Hematopoietic multipotent progenitor cell treated with erythropoietin and hydrocortisone succinate and interleukin-3 and kit ligand, for 4 days (in vitro differentiated cells): ENCODE data around the gene CYP4V2.

Experiments used
- DNase-seq: peaks from one replicate; pipeline ENCODE4 v3.0.0-alpha.2; 2015

Gene CYP4V2

DNA sequence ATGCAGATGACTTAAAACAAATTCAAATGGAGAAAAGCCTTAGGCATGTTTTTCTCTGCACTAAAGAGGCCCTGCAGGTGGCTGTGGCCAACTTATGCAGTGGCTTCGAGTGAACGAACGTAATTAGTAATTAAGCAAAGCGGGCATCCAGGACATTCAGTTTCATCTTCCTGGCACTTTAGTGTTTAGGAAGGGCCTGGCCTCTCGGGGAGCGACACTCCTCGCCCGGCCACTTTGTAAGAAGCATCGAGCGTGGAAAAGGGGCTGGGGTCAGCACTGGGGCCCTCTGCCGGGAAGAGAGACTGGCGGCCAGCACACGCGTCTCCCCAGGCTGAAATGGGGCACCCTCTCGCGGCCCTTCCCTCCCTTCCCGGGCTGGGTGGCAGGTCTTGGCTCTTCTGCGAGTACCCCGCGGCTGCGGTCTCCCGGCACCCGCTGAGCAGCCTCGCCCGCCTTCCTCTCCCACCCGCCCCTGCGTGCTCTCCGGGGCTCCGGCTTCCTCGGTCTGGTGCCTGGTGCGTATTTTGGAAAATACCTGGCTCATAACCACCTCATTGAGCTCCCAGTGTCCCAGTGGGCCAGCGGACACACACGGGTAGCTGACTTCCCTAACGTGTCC, 677 bp upstream of the CYP4V2 start:
- DNase-seq: peak; percentile 80

GRCh38 chr4:186192066-186192612, 772 bp downstream of the CYP4V2 start:
- DNase-seq: peak; percentile 58

- DNase-seq: no peak
These were observed 2.5 kb downstream of the CYP4V2 start for GRCh38 chr4:186193851-186194250.

GRCh38 chr4:186196063-186196462, 4.7 kb downstream of the CYP4V2 start:
- DNase-seq: no peak

DNA sequence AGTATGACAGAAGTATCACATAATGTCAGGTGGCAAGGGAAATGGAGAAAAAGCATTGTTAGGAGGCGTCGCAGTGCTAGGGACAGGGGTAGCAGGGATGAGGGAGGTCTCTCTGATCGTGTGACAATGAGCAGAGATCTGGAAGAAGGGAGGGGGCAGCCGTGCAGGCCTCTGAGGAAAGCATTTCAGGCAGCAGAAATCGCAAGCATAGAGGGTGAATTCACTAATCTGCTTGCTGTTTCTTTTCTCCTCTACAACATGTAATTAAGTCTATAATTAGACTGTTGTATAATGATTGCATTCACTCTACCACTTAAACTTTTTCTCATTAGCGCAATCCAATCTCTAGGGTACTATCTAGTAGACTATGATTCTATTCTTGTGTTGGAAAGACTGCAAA, 9.1 kb downstream of the CYP4V2 start:
- DNase-seq: no peak

DNA sequence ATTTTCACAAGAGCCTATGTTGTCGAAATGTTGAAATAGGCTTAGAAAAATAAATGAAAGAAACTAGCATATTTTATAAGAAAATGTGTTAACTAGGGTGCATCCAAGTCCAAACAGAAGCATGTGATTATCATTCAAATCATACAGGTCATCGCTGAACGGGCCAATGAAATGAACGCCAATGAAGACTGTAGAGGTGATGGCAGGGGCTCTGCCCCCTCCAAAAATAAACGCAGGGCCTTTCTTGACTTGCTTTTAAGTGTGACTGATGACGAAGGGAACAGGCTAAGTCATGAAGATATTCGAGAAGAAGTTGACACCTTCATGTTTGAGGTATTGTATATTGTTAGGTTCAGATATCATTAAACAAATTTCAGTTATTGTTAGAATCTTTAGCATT, 9.6 kb downstream of the CYP4V2 start:
- no peak for DNase-seq

GRCh38 chr4:186201535-186202230, 10.3 kb downstream of the CYP4V2 start:
- peak; percentile 88 for DNase-seq

GRCh38 chr4:186202490-186203140, 11.2 kb downstream of the CYP4V2 start:
- no peak for DNase-seq

DNA sequence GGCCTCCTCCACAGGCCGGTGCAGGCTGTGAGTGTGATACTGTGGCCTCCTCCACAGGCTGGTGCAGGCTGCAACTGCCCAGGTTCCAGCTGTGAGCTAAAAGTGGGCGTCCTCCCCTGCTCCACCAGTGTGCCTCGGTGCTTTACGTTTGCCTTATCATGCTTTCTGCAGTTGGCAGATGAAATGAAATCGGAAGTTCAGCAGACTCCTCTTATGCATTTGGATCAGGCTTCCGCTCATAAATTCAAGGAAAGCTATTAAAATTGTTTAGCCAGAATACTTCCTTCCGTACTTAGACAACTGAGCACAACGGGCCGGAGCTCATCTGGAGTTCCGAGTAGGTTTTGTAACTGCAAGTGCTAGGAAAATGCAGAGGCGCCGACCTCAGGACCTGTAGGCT, 12.0 kb downstream of the CYP4V2 start:
- DNase-seq: peak; percentile 85

- DNase-seq: peak; percentile 85
These were observed 12.8 kb downstream of the CYP4V2 start for GRCh38 chr4:186204103-186204559.

DNA sequence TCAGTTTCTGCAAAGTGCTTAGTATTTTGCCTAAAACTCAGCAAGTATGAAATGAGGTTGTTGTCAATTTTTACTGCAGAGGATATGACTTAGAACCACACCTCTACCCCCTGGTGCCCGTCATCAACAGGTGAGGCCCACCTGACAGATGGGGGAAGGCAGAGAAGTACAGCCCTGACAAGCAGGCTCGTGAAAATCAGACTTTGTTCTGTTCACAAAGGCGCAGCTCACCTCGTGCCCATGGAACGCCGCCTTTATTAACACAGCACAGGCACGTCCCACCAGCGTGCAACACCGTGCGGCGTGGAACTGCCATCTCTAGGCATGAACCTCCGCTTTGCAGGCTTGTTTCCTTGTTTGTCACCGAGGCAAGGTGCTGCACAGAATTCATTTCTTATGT, 13.3 kb downstream of the CYP4V2 start:
- DNase-seq: no peak

- no peak for DNase-seq
These were observed 13.8 kb downstream of the CYP4V2 start for GRCh38 chr4:186205156-186205555.

DNA sequence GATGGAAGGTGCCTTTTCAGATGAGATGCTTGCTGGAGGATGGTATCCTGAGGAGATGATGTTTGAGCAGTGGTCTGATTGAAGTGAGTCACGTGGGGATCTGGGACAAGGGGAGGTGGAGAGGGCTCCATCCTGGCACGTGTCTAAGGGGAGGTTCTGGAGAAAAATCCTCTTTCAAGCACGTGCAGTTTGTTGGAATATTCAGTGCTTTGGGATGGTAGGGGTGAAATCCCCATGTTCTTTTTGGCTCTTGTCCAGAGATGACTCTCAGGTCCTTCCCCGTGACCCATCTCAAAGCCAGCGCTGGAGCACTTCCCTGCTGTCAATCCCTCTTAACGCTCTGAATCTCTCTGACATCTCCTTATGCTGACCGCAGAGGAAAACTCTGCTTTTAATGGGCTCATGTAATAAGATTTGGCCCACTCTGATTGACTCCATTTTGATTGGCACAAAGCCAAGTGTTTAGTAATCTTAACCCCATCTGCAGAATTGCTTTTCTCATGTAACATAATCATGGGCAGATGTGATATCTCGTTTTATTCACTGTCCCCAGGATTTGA, 25.2 kb downstream of the CYP4V2 start:
- no peak for DNase-seq

DNA sequence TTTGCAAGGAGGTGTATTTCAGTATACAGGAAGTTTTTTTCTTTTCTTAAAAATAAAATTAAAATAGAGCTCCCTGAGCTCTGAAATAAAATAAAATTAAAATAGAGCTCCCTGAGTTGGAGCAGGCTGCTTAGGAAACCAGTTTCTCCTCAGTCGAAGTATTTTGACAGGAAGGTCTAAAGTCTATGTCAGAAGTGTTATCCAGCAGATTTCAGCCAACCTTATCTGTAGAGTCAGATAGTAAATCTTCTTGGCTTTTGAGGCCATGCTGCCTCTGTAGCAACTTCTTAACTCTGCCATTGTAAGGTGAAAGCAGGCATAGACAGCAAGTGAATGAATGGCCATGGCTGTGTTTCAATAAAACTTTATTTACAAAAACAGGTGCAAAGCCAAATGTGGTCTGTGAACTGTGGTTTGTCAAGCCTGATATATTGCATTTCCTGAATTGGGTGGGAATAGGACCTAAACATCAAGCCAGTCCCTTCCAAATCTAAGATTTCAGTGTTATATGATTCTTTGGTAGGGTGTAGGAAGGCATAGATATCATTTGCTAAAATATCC, 26.4 kb downstream of the CYP4V2 start:
- DNase-seq: no peak

DNA sequence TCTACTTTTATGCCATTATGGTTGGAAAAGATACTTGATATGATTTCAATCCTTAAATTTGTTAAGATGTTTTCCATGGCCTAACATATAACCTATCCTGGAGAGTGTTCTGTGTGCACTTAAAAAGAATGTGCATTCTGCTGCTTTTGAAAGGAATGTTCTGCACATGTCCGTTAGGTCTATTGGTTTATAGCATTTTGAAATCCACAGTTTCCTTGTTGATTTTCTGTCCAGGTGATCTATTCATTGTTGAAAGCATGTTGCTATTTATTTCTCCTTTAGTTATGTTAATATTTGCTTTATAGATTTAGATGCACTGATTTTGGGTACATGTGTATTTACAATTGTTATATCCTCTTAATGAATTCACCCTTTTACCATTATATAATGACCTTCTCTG, 30.3 kb downstream of the CYP4V2 start:
- DNase-seq: no peak

GRCh38 chr4:186225848-186226247, 34.5 kb downstream of the CYP4V2 start:
- DNase-seq: no peak

GRCh38 chr4:186226521-186227189, 35.3 kb downstream of the CYP4V2 start:
- DNase-seq: no peak

- DNase-seq: no peak
These were observed 35.9 kb downstream of the CYP4V2 start, which contains the start of gene KLKB1 for GRCh38 chr4:186227221-186227620. Gene KLKB1 (plus strand): TSS chr4:186227507. CDS start chr4:186228196, 689 bp downstream.

- DNase-seq: no peak
These were observed 36.6 kb downstream of the CYP4V2 start for GRCh38 chr4:186227744-186228513.

- DNase-seq: no peak
These were observed 37.1 kb downstream of the CYP4V2 start for GRCh38 chr4:186228514-186228894.

- no peak for DNase-seq
These were observed 43.0 kb downstream of the CYP4V2 start for GRCh38 chr4:186234367-186234766.

DNA sequence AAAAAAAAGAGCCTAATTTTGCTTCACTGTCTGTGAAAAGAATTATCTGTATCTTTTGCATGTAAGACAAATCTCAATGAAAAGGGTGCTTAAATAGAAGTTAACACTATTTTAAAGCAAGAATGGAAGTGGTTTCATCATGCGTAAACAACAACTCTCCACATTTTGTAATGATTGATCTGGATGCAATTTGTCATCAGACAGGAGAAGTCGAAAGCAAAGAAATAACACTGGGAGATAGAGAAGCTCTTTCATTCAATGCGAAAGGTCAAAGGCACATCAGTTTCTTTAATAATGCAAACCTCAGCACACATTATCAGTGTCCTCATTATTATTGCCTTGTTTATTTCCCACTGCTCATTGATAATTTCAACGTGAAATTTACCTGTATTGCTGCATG, 44.8 kb downstream of the CYP4V2 start:
- DNase-seq: no peak
